ENCODE measurements around the gene ITPR1.

The ITPR1 gene

DNA sequence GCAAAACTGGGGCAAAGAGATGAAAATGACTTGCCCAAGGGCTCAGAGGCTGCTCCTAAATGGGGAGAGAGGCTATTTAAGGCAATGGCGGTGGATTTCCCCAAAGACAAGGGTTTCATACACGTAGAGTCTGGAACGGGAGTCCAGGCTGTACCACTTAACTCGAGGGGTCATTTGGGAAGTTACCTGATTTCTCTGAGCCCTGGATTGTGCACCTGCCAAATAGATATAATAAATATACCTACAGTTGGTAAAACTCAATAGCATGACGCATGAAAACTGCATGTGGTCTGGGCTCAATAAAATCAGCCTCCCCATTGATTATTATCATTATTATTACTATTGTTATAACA lies 1.3 kb upstream of the ITPR1 start:
- no peak for DNase-seq

DNA sequence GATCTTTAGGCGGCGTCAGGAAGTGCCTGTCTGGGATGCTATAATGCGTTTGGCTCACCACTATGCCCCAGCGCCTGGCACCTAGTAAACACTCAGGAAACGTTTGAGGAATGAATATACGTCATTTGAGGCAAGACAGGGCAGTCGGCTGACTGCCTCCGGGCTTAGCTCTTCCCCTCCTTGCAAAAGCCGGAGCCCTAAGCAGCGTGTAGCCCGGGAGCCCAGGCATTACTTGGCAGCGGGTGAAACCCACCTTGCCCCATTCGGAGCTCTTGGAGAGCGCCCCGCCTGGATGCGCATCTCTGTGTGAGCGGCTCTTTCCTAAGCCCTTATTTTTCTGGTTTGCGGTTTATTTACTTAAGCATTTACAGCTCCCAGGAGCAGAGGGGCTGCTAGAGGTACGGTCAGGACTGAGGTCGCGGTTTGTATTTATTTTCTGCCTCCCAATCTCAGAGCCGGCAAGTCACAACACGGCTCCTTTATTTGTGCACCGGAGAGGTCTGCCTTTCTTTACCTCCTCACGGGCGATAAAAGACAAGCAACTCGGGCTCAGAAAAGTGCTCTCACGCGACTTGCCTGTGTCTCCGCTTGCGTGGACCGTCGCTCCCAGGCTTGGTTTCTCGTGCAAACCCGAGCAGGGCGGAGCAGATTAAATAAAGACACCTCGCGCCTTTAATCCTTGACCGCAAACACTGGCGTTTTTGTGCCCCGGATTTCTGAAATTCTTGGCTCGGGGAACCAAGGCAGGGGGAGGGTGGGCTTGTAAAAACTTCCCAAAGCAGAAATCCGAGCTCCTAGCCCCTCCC lies 737 bp upstream of the ITPR1 start:
- DNase-seq: peak; percentile 63 to 70 (median 69)

DNA sequence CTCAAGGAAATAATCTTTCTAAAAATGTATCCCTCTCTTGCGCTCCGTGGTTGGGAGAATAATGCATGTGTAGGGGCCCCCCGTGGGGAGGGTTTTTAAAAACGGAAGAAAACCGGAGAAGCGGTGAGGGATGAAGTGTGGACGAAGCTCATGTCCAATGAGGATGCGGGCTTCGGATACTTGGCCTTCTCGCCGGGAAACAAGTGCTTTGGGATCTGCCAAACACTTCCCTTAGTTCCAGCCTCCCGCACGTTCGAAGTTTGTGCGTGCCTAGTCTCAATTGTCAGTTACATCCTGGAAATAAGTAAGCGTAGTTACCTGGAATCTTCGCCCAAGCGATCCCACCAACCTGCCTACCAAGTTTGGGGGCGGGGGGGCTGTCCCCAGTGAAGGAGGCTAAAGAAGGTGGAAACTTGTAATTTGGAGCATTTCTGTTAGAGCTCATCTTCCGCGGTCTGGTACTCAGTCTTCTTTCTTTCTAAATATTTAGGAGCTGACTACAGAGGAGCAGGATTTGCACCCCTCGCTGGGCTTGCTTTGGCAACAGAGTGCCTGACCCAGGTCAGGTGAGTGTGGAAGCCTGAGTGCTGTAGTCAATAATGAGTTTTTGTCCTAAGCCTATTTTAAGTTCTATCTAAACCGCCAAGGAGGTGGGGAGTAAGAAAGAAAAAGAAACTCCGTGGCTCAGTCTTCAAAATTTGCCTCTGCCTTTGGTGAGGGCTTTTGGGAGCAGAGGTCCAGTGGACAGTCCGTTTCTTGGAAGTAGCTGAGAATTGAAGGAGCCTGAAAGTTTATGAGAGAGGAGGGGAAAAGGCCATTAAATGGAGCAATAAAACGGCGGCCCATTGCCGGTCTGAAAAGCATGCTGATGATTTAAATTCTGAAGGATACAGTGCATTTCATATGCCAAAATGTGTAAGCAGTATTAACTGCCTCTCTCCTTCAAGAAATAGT lies 1.1 kb downstream of the ITPR1 start:
- DNase-seq: peak in 1 of 3 donors; percentile 37

DNA sequence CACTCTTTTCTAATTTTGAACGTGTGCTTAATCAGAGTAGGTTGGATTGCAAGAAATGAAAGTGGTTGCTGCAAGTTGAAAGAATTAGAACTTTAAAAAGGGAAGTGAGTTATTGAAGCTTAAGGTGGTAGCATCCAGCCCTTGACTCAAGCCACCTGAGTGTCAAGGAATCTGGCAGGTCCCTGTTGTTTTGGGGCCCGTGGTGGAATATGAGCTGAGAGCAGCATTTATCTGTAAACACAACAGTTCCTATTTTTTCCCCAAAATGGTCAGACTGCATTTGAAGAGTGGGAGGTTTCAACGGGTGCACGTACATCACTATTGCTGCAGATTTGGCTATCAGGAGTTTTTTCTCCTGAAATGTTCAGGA lies 1.7 kb downstream of the ITPR1 start:
- DNase-seq: no peak

- DNase-seq: peak; percentile 78 to 87 (median 85)
Observed at GRCh38 chr3:4495294-4496086, 2.3 kb downstream of the ITPR1 start.

DNA sequence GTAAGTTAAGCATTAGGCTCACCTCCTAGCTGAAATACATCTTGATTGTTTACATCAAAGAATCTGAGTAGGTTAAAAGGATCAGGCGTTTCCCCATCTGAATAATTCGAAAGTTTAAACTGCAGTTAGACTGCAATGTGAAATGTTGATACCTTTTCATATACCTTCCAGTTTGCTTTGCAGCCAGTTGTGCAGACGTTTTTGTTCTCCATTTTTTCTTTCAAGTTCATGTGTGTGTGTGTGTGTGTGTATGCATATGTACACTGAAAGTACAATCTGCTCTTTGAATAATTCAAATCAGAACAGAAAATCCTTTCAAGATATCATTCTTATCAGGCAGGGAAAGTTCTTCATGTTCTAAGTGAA lies 2.9 kb downstream of the ITPR1 start:
- DNase-seq: no peak

- no peak for DNase-seq
Observed at GRCh38 chr3:4497005-4497692, 4.0 kb downstream of the ITPR1 start.

- no peak for DNase-seq
Observed at GRCh38 chr3:4497843-4498324, 4.7 kb downstream of the ITPR1 start.

- no peak for DNase-seq
Observed at GRCh38 chr3:4498446-4498845, 5.3 kb downstream of the ITPR1 start.

- DNase-seq: no peak
Observed at GRCh38 chr3:4501437-4501836, 8.3 kb downstream of the ITPR1 start.

DNA sequence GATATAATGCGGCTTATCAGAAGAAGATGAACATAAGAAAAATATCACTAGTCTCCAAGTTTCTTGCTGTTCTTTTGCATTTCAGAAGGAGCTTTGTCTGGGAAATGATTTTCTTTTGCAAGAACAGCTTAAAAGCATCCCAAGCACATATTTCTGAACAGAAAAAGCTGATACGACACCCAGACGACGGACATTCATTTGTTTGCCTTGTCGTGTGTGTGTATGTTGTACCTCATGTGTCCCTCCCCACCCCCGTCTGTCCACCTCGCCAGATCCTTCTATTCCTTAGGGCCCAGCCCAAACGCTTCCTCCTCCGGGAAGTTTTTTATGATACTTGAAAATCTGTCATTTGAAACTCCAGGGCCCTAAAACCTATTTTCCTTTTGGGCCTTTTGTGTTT lies 8.8 kb downstream of the ITPR1 start:
- DNase-seq: no peak

DNA sequence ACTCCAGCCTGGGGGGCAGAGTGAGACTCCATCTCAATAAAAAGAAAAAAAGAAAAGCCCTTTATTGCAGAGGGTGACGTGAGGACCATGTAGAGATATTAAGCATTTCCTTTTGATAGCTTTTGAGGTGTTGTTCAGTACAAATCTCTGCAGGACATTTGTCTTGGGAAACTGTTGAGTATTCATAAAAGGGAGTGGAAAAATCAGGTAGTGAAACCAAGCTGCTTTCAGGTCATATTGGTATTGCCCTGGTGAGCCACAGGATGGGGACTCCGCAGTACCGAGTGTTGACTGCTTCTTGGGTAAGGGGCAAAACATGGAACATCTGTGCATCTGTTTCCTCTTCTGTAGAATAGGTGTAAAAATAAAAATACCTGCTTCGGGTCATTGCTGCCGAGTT lies 9.9 kb downstream of the ITPR1 start:
- no peak for DNase-seq

- DNase-seq: peak; percentile 51 to 71 (median 63)
Observed at GRCh38 chr3:4504340-4505261, 11.5 kb downstream of the ITPR1 start.

GRCh38 chr3:4505688-4506558 lies 12.8 kb downstream of the ITPR1 start:
- no peak for DNase-seq

DNA sequence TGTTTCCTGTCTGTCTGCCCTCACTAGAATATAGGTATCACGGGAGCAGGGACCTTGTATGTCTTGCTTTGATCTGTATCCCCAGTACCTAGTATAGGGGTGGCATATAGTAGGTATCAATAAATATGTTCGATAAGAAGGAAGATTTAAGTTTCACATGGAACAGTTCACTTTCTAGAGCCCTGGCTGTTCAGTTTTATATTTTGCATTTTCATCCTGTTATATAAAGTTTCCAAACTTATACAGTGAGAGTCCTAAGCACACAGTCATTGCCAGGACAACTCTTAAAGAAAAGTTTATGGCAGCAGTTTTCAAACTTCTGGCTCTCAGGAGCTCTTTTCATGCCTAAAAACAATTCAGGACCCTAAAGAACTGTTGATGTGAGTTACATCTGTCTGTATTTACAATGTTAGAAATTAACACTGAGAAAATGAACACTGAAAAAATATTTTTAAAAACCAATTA lies 13.4 kb downstream of the ITPR1 start:
- DNase-seq: no peak

DNA sequence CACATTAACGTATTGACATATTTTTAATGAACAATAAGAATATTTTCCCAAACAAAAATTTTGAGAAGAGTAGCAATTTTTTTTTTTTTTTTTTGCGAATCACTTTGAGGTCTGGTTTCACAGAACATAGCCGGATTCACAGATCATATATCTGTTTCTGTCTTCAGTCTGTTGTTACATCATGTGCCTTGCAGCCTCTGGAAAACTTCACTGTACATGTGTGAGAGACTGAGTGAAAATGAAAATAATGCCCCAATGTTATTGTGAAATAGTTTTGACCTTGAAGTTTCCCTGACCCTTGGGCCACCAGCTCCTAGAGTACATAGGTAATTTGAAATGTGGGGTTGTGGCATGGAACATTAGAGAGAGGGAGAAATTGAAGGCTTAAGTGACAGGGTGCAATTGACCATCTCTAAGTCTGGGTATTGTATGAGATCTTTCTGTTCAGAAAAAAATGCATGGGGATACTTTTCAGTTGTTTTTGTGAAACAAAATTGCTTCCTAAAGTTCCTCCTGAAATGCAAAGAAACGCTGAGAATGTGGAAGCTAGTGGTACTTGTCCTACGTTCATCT lies 14.0 kb downstream of the ITPR1 start:
- DNase-seq: peak in 1 of 3 donors; percentile 36

DNA sequence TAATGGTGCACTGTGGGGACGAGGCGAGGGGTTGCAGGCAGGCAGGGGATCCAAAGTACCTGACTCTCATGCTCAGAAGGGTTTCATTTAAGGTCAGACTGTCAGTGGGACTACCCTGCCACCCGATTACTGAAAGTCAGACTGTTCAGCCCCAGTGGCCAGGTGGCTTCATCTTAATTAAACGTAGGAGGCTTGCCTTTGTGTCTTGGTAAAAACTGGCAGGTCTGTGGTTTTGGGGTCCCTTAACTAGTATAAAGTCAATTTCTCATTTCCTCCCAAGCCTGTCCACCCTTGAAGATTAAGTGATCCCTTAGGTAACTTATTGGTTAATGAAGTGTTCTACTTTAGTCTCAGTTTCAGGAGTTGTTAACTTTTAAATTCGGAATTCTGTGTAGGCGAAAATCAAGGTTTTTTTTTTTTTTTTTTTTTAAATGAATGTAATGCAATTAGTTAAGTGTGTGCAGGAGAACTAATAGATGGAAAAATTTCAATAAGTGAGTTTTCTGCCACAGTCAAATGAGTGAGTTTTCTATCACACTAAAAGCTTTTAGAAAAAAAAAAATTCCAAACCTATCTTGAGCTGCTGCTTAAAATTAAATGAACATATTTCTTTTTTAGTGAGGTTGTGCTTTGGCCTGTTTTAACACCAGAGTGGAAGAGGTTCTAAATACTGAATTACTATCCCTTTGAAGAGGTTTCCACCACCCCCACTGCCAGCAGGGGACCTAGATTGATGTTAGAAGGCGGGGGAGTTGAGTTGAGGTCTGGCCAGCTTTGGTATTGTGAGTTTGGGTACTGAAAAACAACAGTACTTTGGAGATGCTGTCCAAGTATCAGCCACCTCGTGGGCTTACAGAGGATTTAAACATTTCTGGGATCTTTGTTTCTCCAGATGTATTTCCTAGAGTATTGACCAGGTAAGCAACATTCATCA lies 15.2 kb downstream of the ITPR1 start:
- DNase-seq: no peak

GRCh38 chr3:4509043-4509442 lies 15.9 kb downstream of the ITPR1 start:
- DNase-seq: no peak
